Panc1 (cell line): ENCODE results near the gene SCAP.

Experiments used
- POLR2AphosphoS5 ChIP-seq: IDR thresholded peaks from 2 replicates; pipeline ENCODE4 v1.6.1; 2012; ENCODE audit warnings: mild to moderate bottlenecking, low read depth, low read length, moderate library complexity
- SIN3A ChIP-seq: IDR thresholded peaks from 2 replicates; pipeline ENCODE4 v1.6.1; 2012; ENCODE audit warnings: low read depth, mild to moderate bottlenecking, low read length, moderate library complexity, borderline replicate concordance; ENCODE audit not compliant: insufficient read depth
- TF ChIP-seq, protein P1 (sequence below): fragments of 450-650 bp; IDR thresholded peaks from 2 replicates; pipeline ENCODE4 v1.5.1; 2017; ENCODE audit warnings: mild to moderate bottlenecking
- TF ChIP-seq, protein P2 (sequence below), 2 experiments: IDR thresholded peaks; 2 replicates each; pipeline ENCODE4 v1.6.1; 2011 to 2012; ENCODE audit warnings: low read depth in 2 of 2, control low read depth in 1 of 2, low read length in 1 of 2, mild to moderate bottlenecking in 1 of 2, moderate library complexity in 1 of 2; ENCODE audit not compliant: insufficient read depth in 1 of 2

DNA sequence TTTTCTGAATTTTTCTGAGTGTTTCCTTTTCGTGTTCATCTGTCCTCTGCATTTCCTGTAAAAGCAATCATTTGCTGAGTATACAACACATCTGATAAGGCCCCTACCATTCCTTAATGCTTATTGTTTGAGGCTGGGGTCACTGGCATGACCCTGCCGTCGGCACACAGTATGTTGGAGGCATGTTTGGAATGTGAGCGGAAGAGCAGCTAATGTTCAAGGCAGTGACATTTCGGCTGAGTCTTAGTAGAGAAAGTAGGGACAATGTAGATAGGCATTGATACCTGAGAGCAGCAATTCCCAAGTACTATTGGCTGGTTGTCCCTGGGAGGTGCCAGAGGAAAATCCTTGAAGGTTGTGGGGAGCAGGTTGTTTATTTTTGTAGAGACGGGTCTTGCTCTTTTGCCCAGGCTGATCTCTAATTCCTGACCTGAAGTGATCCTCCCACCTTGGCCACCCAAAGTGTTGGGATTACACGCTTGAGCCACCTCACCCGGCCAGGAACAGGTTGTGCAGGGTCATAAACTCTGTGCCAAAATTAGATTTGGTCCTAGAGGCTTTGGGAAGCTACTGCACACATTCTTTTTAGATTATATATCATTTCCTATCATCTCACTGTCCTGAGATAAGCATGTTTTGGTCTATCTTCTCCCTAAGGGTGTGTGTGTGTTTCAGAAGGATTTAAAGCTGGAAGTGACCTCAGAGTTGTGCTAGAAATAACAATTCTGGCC lies 81.4 kb downstream of the SCAP start:
- TF ChIP-seq, protein P1, sequence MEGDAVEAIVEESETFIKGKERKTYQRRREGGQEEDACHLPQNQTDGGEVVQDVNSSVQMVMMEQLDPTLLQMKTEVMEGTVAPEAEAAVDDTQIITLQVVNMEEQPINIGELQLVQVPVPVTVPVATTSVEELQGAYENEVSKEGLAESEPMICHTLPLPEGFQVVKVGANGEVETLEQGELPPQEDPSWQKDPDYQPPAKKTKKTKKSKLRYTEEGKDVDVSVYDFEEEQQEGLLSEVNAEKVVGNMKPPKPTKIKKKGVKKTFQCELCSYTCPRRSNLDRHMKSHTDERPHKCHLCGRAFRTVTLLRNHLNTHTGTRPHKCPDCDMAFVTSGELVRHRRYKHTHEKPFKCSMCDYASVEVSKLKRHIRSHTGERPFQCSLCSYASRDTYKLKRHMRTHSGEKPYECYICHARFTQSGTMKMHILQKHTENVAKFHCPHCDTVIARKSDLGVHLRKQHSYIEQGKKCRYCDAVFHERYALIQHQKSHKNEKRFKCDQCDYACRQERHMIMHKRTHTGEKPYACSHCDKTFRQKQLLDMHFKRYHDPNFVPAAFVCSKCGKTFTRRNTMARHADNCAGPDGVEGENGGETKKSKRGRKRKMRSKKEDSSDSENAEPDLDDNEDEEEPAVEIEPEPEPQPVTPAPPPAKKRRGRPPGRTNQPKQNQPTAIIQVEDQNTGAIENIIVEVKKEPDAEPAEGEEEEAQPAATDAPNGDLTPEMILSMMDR, result no peak
- no peak for TF ChIP-seq POLR2AphosphoS5
- no peak for TF ChIP-seq SIN3A
- TF ChIP-seq, protein P2, sequence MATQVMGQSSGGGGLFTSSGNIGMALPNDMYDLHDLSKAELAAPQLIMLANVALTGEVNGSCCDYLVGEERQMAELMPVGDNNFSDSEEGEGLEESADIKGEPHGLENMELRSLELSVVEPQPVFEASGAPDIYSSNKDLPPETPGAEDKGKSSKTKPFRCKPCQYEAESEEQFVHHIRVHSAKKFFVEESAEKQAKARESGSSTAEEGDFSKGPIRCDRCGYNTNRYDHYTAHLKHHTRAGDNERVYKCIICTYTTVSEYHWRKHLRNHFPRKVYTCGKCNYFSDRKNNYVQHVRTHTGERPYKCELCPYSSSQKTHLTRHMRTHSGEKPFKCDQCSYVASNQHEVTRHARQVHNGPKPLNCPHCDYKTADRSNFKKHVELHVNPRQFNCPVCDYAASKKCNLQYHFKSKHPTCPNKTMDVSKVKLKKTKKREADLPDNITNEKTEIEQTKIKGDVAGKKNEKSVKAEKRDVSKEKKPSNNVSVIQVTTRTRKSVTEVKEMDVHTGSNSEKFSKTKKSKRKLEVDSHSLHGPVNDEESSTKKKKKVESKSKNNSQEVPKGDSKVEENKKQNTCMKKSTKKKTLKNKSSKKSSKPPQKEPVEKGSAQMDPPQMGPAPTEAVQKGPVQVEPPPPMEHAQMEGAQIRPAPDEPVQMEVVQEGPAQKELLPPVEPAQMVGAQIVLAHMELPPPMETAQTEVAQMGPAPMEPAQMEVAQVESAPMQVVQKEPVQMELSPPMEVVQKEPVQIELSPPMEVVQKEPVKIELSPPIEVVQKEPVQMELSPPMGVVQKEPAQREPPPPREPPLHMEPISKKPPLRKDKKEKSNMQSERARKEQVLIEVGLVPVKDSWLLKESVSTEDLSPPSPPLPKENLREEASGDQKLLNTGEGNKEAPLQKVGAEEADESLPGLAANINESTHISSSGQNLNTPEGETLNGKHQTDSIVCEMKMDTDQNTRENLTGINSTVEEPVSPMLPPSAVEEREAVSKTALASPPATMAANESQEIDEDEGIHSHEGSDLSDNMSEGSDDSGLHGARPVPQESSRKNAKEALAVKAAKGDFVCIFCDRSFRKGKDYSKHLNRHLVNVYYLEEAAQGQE (IDR thresholded peaks at IDR 0.05; ENCODE audit: insufficient read depth in 1 of 2, low read depth in 2 of 2, low read length in 1 of 2), result no peak
